HG03558 (cell line): Measurements from ENCODE around the gene CTDNEP1.

Experiments used
- ATAC-seq: cut with Tn5 transposase; IDR thresholded peaks from one replicate; pipeline ENCODE4 v1.9.1; 2021; ENCODE audit warnings: moderate number of reproducible peaks; ENCODE audit not compliant: unreplicated experiment; ENCODE audit errors: extremely low read depth

Gene CTDNEP1

DNA sequence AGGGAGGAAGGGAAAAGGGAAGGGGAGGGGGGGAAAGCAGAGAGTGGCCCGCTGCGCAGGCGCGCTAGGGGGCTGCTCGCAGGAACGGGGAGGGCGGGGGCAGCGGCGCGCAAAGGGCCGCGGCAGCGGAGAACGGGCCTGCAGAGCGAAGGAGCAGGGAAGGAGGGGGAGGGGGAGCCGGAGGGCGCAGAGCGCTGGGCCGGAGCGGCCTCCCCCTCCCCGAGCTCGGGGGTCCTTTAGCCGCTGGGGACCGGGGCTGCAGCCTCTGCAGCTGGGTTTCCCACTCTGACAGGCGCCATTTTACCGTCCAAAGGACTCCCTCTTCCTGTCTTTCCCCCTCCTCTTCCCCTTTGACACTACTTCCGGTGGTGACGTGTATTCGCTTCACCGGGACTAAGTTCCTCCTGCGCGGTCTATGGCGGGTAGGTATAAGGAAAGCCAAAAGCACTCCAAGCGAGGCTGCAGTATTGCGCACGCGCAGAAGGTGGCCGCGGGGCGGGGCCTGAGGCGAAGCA, at the start of gene CTDNEP1:
CTDNEP1 (minus strand) TSS at position 74 of the 515 bp plus-strand sequence. CDS start 438 bp downstream, outside the sequence.
- peak; percentile 68 for ATAC-seq

DNA sequence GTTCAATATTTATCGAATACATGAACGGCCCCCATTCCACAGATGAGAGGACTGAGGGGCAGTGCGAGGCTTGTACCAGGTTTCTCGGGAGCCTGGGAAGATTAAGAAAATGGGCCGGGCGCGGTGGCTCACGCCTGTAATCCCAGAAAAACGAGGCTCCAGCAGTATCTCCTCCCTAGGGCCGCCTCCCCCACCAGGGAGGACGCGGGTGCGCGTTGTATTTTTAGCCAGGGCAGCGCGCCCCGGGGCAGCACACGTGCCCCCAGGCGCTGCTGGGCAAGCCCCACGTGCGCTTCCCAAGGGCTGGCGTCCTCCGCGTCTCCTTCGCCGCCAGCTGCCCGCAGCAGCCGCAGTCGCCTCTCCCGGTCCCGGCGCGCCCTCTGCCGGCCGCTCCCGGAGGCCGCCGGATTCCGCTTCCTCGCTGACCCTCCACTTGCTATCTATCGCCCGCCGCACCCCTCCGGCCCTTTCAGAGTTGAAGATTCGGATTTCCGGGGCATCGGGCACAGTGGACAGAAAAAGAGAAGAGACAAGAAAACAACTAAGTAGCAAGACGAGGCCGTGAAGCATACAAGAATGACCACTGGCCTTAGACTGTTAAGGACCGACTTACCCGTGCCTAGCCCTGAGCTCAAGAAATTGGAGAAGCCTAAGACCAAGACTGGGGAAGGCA, 44.8 kb upstream of the CTDNEP1 start:
- no peak for ATAC-seq

DNA sequence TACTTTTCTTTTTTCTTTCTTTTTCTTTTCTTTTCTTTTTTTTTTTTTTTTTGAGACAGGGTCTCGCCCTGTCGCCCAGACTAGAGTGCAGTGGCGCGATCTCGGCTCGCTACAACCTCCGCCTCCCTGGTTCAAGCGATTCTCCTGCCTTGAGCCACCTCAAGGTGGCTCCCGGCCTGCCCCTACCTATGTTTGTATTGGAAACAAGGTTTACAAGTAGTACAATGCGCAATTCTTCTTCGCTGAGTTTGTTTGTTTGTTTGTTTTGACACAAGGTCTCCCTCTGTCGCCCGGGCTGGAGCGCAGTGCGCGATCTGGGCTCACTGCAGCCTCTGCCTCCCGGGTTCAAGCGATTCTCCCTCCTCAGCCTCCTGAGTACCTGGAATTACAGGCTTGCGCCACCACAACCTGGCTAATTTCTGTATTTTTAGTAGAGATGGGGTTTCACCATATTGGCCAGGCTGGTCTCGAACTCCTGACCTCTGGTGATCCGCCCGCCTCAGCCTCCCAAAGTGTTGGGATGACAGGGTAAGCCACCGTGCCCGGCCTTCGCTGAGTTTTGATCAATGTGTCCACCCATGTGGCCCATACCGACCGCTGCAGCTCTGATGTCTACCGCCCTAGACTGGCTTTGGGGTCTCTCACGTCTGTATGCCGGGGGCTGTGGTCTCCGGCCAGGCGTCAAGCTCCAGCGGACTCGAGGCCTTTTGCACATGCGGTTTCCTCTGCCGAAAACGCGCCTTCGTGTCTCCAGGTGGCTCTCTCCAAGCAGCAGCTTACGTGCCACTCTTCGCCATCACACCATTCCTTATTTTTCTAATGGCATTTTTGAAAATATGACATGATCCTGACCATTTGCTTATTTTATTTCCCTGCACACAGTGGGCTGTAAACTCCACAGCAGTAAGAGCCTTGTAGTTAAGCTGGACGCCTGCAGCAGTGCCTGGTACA, 44.0 kb upstream of the CTDNEP1 start:
- ATAC-seq, result no peak

DNA sequence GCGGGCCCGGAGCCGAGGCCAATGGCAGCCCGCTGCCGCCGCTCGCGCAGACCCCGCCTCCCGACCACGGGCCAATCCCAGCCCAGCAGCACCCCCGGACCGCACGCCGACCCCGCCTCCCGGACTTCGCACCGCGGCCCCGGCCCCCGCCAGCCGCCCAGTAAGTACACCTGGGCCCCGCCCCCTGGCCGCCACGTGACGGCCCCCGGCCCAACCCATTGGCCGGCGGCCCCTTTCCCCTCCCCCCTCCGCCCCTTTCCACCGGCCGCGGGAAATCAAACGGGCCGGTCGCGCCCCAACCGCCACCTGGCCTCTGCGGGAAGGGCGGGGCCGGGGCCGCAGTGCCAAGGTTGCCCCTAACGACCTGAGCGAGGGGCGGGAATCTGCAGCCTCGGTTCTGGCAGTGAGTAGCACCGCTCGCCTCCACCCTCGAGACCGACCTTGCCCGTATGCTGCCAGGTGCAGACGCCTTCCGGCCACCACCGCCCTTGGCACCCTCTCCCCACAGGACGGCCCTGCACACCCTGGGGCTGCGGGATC, 43.1 kb upstream of the CTDNEP1 start, which contains the start of gene YBX2:
YBX2 (minus strand) TSS at position 26 of the 540 bp plus-strand sequence. CDS start 139 bp downstream, outside the sequence.
- no peak for ATAC-seq

DNA sequence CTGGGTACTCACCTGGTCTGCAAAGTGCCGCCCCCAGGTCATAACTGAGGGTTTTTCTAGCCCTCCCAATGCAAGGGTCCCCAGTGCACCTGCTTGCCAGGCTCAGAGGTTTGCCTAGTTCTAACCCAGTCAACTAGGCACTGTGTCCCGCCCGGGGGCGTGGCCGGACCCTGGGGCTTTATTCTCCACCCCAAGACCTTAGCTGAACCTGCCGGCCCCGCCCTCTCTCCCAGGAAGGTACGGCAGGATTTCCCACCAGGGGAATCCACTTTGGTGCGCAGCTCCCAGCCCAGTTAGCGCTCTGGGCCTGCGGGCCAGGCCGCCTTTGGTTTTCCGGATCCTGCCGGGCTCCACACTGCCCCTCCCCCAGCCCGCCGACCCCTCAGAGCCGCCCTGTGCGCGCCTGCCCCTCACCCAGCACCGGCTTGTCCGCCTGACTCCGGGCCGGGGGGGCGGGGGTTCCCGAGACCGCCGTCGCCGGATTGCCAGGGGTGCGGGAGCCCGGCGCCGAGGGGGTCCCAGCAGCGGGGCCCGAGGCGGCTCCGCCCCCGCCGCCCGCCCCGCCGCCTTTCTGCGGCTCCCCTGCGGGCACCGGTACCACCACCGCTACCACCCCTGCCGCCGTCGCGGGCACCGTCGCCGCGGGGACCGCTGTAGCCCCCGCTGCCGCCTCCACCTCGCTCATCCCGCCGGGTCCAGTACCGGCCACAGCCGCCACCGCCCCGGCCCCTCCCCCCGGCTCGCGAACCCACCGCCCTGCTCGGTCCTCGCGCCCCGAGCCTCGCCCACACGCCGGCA, 42.5 kb upstream of the CTDNEP1 start:
- no peak for ATAC-seq

DNA sequence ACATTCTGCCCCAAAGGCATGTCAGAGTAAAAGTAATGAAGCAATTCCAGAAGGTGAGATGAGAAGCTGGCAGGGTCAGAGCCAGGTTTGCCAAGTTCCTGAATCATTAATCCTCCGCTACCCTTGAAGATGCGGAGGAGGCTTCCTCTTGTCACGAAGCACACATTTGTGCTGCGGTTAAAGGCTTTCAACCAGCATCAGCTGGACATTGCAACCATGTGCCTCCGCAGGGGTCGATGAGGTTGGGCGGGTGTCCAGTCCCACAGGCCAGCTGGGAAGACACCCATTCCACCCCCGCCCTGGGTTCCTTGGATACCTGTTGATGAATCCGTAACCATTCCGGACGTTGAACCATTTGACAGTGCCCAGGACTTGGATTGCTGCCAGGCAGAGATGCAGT, 41.6 kb upstream of the CTDNEP1 start:
- ATAC-seq, result no peak

DNA sequence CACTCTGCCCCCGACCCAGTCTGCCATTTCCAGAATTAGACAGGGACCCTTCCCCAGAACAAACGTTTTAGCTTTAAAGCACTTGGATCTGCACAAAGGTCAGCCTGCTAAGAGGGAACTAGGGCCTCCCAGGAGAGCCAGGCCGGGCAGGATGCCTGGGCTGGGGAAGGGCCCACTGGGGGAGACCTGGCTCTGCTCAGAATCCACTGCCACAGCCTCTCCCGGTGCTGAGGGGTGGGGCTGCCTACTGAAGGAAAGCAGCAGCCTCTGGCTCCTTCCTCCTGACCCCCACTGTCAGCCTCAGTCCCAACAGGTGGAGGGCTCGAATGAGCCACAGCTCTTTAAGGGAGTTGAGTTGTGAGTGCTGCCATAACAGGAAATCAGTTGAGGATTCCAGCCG, 41.2 kb upstream of the CTDNEP1 start:
- ATAC-seq, result no peak

DNA sequence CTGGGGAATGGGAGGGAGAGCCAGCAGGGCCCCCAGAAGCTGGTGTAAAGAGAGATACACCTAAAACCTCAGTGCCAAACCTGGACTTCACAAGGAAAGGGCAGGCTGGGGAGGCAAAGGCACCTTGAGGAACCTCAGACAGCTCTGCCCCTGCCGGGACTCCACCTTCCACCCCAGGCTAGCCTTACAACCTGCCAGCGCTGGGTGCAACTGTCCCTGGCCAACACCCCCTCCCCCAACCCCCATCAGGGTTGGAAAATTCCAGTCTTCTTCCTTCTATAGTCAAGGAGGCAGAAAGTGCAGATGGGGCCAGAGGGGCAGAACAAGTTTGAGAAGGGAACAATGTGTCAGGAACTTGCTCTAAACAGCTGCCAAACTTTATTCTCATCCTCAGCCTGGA, 40.7 kb upstream of the CTDNEP1 start:
- no peak for ATAC-seq

DNA sequence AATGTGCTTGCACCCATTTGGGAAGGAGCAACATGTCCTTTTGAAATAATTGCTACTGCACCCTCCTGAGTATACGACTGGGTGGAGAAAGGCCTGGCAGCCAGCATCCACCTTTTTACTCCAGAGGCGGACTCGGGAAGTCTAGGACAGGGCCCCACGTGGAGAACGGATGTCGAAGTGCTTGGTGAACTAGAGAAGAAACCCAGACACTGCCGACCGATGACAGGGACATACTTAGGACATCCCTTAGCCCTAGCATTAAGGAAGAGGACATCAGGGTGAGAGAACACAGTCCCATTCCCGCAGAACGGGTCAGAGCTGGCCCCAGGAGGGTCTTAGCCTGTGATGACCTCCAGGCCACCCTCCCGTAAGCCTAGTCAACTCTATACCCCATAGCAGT, 39.2 kb upstream of the CTDNEP1 start:
- no peak for ATAC-seq

DNA sequence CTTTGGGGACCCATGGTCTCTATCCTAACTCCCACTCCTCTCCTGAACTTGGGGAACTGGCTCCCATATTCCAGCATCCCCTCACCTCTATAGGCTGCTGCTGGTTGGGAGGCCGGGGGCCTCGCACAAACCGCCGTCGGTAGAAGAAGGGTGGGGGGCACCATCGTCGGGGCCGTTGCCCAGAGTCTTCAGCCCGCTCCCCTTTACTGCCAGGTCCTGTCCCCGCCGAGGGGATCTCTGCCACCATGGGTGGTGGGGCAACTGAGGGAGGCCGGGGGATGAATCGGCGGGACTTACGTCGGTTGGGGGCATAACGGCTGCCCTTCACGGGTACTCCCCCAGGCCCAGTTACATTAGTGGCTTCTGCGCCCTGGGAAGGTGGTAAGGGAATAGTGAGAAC, 38.6 kb upstream of the CTDNEP1 start:
- ATAC-seq, result no peak

DNA sequence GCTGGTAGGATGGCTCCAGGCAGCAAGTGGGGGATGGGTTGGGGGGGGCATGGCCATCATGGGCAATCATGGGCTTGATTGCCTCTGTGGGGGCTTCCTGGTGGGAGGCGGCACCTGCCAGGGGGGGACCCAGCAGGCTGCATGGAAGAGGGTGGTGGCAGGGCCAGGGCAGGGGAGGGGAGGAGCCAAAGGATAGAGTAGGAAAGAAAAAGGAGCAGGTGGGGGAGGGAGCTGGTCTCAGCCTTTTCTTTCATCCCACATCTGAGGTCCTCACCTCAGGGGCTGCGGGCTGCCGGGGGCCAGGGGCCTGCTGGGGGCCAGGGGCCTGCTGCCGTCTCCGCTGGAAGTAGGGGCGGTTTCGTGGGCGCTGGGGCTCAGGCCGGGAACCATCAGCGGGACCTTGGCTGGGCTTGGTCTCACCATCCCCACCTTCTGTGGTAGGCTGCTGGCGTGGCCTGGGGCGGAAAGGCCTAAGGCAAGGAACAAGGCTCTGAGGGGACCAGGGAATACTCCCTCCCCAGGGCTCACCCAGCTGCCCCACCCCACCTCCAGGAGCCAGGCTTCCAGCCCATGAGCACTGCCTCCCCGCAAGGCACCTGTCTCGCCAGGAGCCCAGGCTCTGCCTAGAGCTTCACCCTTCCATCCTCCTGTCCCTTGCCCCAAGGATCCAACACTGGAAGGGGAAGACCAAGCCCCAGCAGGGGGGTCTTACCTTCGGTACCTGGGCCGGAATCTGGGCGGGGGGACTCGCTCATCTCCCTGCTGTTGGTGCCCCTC, 37.9 kb upstream of the CTDNEP1 start:
- ATAC-seq, result no peak

DNA sequence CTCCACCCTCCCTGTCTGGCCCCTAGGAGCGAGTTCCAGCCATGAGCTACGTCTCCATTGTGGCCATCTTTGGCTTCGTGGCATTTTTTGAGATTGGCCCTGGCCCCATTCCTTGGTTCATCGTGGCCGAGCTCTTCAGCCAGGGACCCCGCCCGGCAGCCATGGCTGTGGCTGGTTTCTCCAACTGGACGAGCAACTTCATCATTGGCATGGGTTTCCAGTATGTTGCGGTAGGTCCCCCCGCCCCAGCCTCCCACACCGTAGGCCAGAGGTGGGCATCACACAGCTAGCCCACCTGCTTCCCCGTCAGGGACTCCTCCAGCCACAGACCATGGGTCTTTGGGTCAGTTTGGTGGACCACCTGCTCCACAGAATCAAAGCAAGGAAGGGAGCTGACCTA, 34.1 kb upstream of the CTDNEP1 start:
- no peak for ATAC-seq

DNA sequence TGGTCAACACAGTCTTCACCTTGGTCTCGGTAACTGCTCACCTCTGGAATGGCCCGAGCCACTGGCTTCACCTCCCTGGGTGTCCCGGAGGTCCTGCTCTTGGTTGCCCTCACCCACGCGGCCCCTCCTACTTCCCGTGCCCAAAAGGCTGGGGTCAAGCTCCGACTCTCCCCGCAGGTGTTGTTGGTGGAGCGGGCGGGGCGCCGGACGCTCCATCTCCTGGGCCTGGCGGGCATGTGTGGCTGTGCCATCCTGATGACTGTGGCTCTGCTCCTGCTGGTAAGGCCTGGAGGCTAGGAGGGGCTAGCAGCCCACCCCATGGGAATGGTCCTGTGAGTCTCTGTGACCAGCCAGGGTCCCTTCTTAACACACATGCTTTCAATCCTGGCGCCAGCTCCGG, 33.4 kb upstream of the CTDNEP1 start:
- no peak for ATAC-seq

DNA sequence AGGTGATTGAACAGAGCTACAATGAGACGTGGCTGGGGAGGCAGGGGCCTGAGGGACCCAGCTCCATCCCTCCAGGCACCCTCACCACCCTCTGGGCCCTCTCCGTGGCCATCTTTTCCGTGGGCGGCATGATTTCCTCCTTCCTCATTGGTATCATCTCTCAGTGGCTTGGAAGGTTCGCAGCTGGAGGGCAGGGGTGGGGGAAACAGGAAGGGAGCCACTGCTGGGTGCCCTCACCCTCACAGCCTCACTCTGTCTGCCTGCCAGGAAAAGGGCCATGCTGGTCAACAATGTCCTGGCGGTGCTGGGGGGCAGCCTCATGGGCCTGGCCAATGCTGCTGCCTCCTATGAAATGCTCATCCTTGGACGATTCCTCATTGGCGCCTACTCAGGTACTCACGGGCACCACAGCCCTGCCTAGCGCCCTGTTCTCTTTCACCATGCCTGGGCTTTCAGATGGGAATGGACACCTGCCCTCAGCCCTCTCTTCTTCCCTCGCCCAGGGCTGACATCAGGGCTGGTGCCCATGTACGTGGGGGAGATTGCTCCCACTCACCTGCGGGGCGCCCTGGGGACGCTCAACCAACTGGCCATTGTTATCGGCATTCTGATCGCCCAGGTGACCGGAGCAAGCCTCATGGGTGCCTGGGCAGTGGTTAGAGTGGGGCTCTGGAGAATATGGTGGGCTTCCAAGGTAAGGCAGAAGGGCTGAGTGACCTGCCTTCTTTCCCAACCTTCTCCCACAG, 32.1 kb upstream of the CTDNEP1 start:
- no peak for ATAC-seq

DNA sequence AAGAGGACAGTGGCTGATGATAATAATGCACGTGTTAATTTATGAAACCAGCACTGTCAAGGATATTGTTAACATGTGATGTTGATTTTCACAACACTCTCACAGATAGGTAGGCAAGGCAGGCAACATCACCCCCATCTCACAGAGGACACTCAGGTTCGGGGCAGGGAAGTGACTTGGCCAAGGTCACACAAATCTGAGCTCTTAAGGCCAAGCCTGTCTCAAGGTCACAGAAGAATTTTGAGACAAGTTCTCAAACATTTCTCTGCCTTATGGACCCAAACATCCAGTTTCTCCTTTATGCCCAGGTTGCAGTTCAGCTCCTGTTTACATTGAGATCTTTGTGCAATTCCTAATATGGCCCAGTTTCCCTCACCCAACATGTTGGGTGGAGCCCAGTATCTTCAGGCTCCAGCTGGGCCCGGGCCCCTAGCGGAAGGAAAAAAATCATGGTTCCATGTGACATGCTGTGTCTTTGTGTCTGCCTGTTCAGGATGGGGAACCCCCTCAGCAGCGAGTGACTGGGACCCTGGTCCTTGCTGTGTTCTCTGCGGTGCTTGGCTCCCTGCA, 31.3 kb upstream of the CTDNEP1 start:
- no peak for ATAC-seq

DNA sequence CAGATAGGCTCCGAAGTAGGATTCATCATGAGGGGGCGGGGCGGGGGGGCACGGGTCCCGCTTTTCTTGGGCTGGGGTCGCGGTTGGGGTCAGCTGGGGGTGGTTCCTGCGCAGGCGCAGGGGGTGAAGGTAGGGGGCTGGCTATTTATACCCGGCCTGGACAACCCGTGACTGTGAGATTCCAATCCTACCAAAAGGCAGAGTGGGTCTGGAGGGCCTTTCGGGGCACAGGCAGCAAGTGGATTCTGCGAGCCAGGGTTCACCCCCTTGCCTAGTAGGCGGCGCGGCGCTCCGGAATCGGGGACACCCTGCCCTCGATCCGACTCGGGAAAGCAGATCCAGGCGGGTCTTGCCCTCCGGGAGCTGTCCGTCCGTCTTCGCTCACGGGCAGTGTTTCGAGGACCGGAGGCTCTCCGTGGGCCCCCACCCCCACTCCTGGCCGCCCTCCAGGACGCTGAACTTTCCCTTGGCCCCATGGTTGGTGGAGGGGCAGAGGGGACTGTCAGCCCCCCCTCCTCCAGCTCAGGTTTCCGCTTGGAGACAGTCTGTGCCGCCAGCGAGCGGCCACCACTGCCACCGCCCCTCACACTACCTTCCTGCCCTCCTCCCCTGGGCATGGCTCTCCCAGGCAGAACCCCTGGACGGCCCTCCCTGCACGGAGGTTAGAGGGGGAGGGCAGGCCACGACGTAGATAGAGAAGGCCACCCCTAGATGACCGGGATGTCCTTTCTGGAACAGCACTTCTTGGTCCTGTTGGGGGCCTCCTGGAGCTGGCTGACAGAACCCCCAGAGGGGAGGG, 30.6 kb upstream of the CTDNEP1 start:
- ATAC-seq, result no peak

DNA sequence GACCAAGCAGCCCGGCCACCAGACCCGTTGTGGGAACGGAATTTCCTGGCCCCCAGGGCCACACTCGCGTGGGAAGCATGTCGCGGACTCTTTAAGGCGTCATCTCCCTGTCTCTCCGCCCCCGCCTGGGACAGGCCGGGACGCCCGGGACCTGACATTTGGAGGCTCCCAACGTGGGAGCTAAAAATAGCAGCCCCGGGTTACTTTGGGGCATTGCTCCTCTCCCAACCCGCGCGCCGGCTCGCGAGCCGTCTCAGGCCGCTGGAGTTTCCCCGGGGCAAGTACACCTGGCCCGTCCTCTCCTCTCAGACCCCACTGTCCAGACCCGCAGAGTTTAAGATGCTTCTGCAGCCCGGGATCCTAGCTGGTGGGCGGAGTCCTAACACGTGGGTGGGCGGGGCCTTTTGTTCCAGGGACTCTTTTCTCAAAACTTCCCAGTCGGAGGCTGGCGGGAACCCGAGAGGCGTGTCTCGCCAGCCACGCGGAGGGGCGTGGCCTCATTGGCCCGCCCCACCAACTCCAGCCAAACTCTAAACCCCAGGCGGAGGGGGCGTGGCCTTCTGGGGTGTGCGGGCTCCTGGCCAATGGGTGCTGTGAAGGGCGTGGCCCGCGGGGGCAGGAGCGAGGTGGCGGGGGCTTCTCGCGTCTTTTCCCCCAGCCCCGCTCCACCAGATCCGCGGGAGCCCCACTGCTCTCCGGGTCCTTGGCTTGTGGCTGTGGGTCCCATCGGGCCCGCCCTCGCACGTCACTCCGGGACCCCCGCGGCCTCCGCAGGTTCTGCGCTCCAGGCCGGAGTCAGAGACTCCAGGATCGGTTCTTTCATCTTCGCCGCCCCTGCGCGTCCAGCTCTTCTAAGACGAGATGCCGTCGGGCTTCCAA, 29.8 kb upstream of the CTDNEP1 start, which contains the start of gene SLC2A4:
SLC2A4 (plus strand) TSS at position 645 of the 879 bp plus-strand sequence; CDS start at position 862, 217 bp downstream.
- ATAC-seq, result no peak
